HCT116 (cell line): ENCODE measurements around the gene NSFL1C. TPM values are rescaled to one million over a fixed set of nuclear protein-coding genes. Genes with fewer than 3 reads are reported as not detected.

Experiments used
- ATAC-seq: fragments of 200-7000 bp; cut with Tn5 transposase; 2 replicates; pipeline ENCODE4 v1.9.1; 2020; ENCODE audit warnings: mild to moderate bottlenecking, moderate library complexity
- BruUV-seq: library from RNA; stranded (reverse); fragments of 400-500 nt; replicated peaks from 2 replicates; lab custom pipeline; 2021; lab: Mats Ljungman, UMichigan
- CTCF ChIA-PET: fragments of 300-600 bp; sonication (Branson Sonifier 250); formaldehyde crosslinking; loops from one replicate; lab custom pipeline; 2021; ENCODE audit warnings: antibody characterized with exemption; lab: Charles Lee
- POLR2A ChIA-PET: fragments of 300-600, 350-600 bp; sonication (Branson Sonifier 250); formaldehyde crosslinking; loops from one replicate; lab custom pipeline; 2021; ENCODE audit warnings: antibody characterized with exemption; lab: Charles Lee
- RAD21 ChIA-PET, 2 experiments: fragments of 300-600 bp; sonication (Branson Sonifier 250); formaldehyde crosslinking; loops; one replicate each; lab custom pipeline; 2023; ENCODE audit warnings: low total read pairs in 2 of 2; ENCODE audit not compliant: uncharacterized antibody in 2 of 2, unreplicated experiment in 2 of 2, low non-redundant PET in 1 of 2; lab: Charles Lee
- DNase-seq: peaks from one replicate; pipeline ENCODE4 v3.0.0-alpha.2; 2010; ENCODE audit warnings: low read depth, low spot score
- H2AFZ ChIP-seq: fragments of 200-600 bp; shearing (Covaris generic), sonication (generic); 2 replicates; pipeline ENCODE4 v1.6.1; 2017; ENCODE audit warnings: low read depth, mixed run types, mixed read lengths, antibody characterized with exemption, low read length; ENCODE audit not compliant: poor library complexity, severe bottlenecking
- H3K27ac ChIP-seq: 2 replicates; pipeline ENCODE4 v1.5.1; 2012; ENCODE audit warnings: low read depth, low read length
- H3K27me3 ChIP-seq: fragments of 200-600 bp; sonication (generic); 2 replicates; pipeline ENCODE4 v1.6.1; 2016; ENCODE audit warnings: mixed run types, low read length, mixed read lengths; ENCODE audit not compliant: insufficient read depth
- H3K36me3 ChIP-seq, 2 experiments: fragments of 200-500 bp in 1 of 2; fragments of 200-600 bp in 1 of 2; sonication (Bioruptor generic) in 1 of 2; sonication (generic) in 1 of 2; 2 replicates each; pipeline versions ENCODE4 v1.5.1 to v1.6.1; 2014 to 2016; ENCODE audit warnings: low read length in 2 of 2, inconsistent platforms in 1 of 2, mixed read lengths in 1 of 2, mixed run types in 1 of 2; ENCODE audit not compliant: insufficient read depth in 2 of 2, control insufficient read depth in 1 of 2
- H3K4me1 ChIP-seq, 2 experiments: fragments of 200-600 bp in 1 of 2; sonication (generic) in 1 of 2; 2 replicates each; pipeline versions ENCODE4 v1.5.1 to v1.6.1; 2012 to 2017; ENCODE audit warnings: low read length in 2 of 2, inconsistent platforms in 1 of 2, mild to moderate bottlenecking in 1 of 2, mixed read lengths in 1 of 2, mixed run types in 1 of 2, moderate library complexity in 1 of 2; ENCODE audit not compliant: insufficient read depth in 2 of 2, control insufficient read depth in 1 of 2
- H3K4me2 ChIP-seq: fragments of 200-600 bp; sonication (generic); 2 replicates; pipeline ENCODE4 v1.6.1; 2017; ENCODE audit warnings: mixed run types, low read length, mixed read lengths
- H3K4me3 ChIP-seq, 2 experiments: fragments of 200-600 bp in 1 of 2; sonication (generic) in 1 of 2; replicated peaks in 1 of 2; 2 replicates each; pipeline ENCODE4 v1.5.1; 2011 to 2016; ENCODE audit warnings: low read length in 2 of 2, control low read depth in 1 of 2, low read depth in 1 of 2, mild to moderate bottlenecking in 1 of 2, mixed read lengths in 1 of 2, mixed run types in 1 of 2
- H3K79me2 ChIP-seq: fragments of 200-600 bp; sonication (generic); 2 replicates; pipeline ENCODE4 v1.6.1; 2017; ENCODE audit warnings: mild to moderate bottlenecking, mixed run types, low read length, moderate library complexity, mixed read lengths; ENCODE audit not compliant: insufficient read depth
- H3K9ac ChIP-seq: fragments of 200-600 bp; sonication (generic); 2 replicates; pipeline ENCODE4 v1.6.1; 2016; ENCODE audit warnings: low read length, mixed read lengths
- H3K9me2 ChIP-seq: fragments of 200-600 bp; sonication (generic), shearing (Covaris generic); 2 replicates; pipeline ENCODE4 v1.6.1; 2017; ENCODE audit warnings: mixed run types, mild to moderate bottlenecking, moderate library complexity; ENCODE audit not compliant: insufficient read depth
- H3K9me3 ChIP-seq, 2 experiments: fragments of 200-500 bp in 1 of 2; fragments of 200-600 bp in 1 of 2; sonication (Bioruptor generic) in 1 of 2; sonication (generic) in 1 of 2; 2 replicates each; pipeline ENCODE4 v1.6.1; 2014 to 2017; ENCODE audit warnings: low read length in 2 of 2, mixed read lengths in 2 of 2, inconsistent platforms in 1 of 2, low read depth in 1 of 2, mild to moderate bottlenecking in 1 of 2, mixed run types in 1 of 2, moderate library complexity in 1 of 2; ENCODE audit not compliant: control insufficient read depth in 1 of 2, insufficient read depth in 1 of 2
- H4K20me1 ChIP-seq: fragments of 200-600 bp; sonication (generic), shearing (Covaris generic); 2 replicates; pipeline ENCODE4 v1.6.1; 2017; ENCODE audit warnings: mixed run types, mild to moderate bottlenecking, moderate library complexity; ENCODE audit not compliant: insufficient read depth
- ATF3 ChIP-seq: IDR thresholded peaks from 2 replicates; pipeline ENCODE4 v1.6.1; 2012
- CEBPB ChIP-seq: IDR thresholded peaks from 2 replicates; pipeline ENCODE4 v1.6.1; 2012; ENCODE audit warnings: low read depth
- EGR1 ChIP-seq: IDR thresholded peaks from 2 replicates; pipeline ENCODE4 v1.6.1; 2012; ENCODE audit warnings: low read depth
- EZH2phosphoT487 ChIP-seq: fragments of 200-600 bp; IDR thresholded peaks from 2 replicates; pipeline ENCODE4 v1.6.1; 2018; ENCODE audit warnings: antibody characterized with exemption, borderline replicate concordance
- JUND ChIP-seq: IDR thresholded peaks from 2 replicates; pipeline ENCODE4 v1.6.1; 2012
- POLR2AphosphoS5 ChIP-seq: IDR thresholded peaks from 2 replicates; pipeline ENCODE4 v1.6.1; 2011; ENCODE audit warnings: mild to moderate bottlenecking, low read depth, low read length, moderate library complexity
- SIN3A ChIP-seq: IDR thresholded peaks from 2 replicates; pipeline ENCODE4 v1.6.1; 2012; ENCODE audit warnings: low read depth
- TCF7L2 ChIP-seq: IDR thresholded peaks from 2 replicates; pipeline ENCODE4 v1.7.0; 2011; ENCODE audit warnings: borderline replicate concordance, inconsistent platforms; ENCODE audit not compliant: insufficient read depth, insufficient read length; ENCODE audit errors: extremely low read depth
- YY1 ChIP-seq: IDR thresholded peaks from 2 replicates; pipeline ENCODE4 v1.6.1; 2011; ENCODE audit warnings: low read length, low read depth, moderate library complexity, mild to moderate bottlenecking; ENCODE audit not compliant: insufficient replicate concordance; ENCODE audit errors: extremely low read depth
- ZBTB33 ChIP-seq: IDR thresholded peaks from 2 replicates; pipeline ENCODE4 v1.6.1; 2011; ENCODE audit warnings: mild to moderate bottlenecking, low read length, moderate library complexity; ENCODE audit not compliant: insufficient replicate concordance; ENCODE audit errors: extremely low read depth
- ZNF274 ChIP-seq: fragments of 200-500 bp; sonication (Bioruptor generic); IDR thresholded peaks from 2 replicates; pipeline ENCODE4 v1.6.1; 2014; ENCODE audit warnings: mild to moderate bottlenecking, low read depth, low read length, inconsistent platforms
- intact Hi-C: fragments of 100-400 bp; cut with micrococcal nuclease; formaldehyde crosslinking; loops from 2 replicates; pipeline ENCODE4 v1.10.0; 2022
- total RNA-seq: library from RNA; stranded (reverse); gene quantifications from one replicate; pipeline ENCODE4 v1.2.1, GENCODE V29; 2021; ENCODE audit not compliant: unreplicated experiment
- TF ChIP-seq, protein P1 (sequence below): IDR thresholded peaks from 2 replicates; pipeline ENCODE4 v1.6.1; 2012
- TF ChIP-seq, protein P2 (sequence below): IDR thresholded peaks from 2 replicates; pipeline ENCODE4 v1.6.1; 2012; ENCODE audit warnings: low read depth

NSFL1C gene
- total RNA-seq, 1 experiment from 2014 or later, result 93.4 TPM

GRCh38 chr20:1422753-1423152, 43.9 kb downstream of the NSFL1C start (continued):
- TF ChIP-seq ZBTB33 (no peak), ATF3 (no peak), EGR1 (no peak), TCF7L2 (no peak), POLR2AphosphoS5 (no peak), JUND (no peak), SIN3A (no peak), ZNF274 (no peak), CEBPB (no peak), YY1 (no peak)

DNA sequence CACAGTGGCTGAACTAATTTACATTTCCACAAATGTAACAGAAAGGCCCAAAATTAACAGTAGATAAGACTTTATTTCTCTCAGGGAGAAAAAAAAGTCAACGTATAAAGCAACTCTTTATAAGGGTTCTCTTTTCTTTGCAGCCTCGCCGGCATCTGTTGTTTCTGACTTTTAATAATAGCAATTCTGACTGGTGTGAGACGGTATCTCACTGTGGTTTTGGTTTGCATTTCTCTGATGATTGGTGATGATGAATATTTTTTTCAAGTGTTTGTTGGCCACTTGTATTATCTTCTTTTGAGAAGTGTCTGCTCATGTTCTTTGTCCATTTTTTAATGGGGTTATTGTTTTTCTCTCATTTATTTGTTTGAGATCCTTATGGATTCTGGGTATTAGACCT, 46.6 kb downstream of the NSFL1C start:
- H3K79me2 ChIP-seq, result no peaks in the 10 kb centered on the region
- H3K4me3 ChIP-seq, result no peak overlapping the region
- H2AFZ ChIP-seq, result no peak overlapping the region
- H4K20me1 ChIP-seq, result no peaks in the 10 kb centered on the region
- TF ChIP-seq YY1, result no peak
- TF ChIP-seq, protein P1, sequence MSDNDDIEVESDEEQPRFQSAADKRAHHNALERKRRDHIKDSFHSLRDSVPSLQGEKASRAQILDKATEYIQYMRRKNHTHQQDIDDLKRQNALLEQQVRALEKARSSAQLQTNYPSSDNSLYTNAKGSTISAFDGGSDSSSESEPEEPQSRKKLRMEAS, result no peak
- TF ChIP-seq ZBTB33, result no peak
- TF ChIP-seq EZH2phosphoT487, result no peak
- TF ChIP-seq ATF3, result no peak
- TF ChIP-seq SIN3A, result no peak
- TF ChIP-seq, protein P2, sequence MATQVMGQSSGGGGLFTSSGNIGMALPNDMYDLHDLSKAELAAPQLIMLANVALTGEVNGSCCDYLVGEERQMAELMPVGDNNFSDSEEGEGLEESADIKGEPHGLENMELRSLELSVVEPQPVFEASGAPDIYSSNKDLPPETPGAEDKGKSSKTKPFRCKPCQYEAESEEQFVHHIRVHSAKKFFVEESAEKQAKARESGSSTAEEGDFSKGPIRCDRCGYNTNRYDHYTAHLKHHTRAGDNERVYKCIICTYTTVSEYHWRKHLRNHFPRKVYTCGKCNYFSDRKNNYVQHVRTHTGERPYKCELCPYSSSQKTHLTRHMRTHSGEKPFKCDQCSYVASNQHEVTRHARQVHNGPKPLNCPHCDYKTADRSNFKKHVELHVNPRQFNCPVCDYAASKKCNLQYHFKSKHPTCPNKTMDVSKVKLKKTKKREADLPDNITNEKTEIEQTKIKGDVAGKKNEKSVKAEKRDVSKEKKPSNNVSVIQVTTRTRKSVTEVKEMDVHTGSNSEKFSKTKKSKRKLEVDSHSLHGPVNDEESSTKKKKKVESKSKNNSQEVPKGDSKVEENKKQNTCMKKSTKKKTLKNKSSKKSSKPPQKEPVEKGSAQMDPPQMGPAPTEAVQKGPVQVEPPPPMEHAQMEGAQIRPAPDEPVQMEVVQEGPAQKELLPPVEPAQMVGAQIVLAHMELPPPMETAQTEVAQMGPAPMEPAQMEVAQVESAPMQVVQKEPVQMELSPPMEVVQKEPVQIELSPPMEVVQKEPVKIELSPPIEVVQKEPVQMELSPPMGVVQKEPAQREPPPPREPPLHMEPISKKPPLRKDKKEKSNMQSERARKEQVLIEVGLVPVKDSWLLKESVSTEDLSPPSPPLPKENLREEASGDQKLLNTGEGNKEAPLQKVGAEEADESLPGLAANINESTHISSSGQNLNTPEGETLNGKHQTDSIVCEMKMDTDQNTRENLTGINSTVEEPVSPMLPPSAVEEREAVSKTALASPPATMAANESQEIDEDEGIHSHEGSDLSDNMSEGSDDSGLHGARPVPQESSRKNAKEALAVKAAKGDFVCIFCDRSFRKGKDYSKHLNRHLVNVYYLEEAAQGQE, result no peak
- no TSS peak for BruUV-seq
- ChIA-PET POLR2A (no interaction called here), CTCF (no interaction called here), RAD21 (no interaction called here)
- H3K9me3 ChIP-seq, result peaks cover 0 to 8% of the 10 kb centered on the region in 2 experiments; a peak in 1 of 4 replicates
- intact Hi-C loops, result no loop called here
- H3K36me3 ChIP-seq, result no peaks in the 10 kb centered on the region
- H3K4me2 ChIP-seq, result no peak overlapping the region
- no peak overlapping the region for H3K9ac ChIP-seq
- no peak overlapping the region for H3K27ac ChIP-seq
- DNase-seq (no peak), ATAC-seq (no peak)
- peaks cover 30 to 44% of the 10 kb centered on the region in 2 experiments for H3K4me1 ChIP-seq
- H3K9me2 ChIP-seq, result no peaks in the 10 kb centered on the region
- H3K27me3 ChIP-seq, result no peaks in the 10 kb centered on the region
